Liver (tissue), 9 donors: ENCODE data around the gene SEMA3E. TPM values are rescaled to one million over a fixed set of nuclear protein-coding genes. Genes with fewer than 3 reads are reported as not detected.

Source experiments
- DNase-seq: peaks from one replicate; pipeline ENCODE4 v3.0.0-alpha.2; 2017; ENCODE audit warnings: low spot score
- H3K27ac ChIP-seq, 2 donors: one replicate each; pipeline ENCODE4 v1.7.0; 2013; ENCODE audit warnings: inconsistent platforms in 2 of 2, low read length in 2 of 2, control low read depth in 1 of 2, low read depth in 1 of 2, mild to moderate bottlenecking in 1 of 2
- H3K27me3 ChIP-seq, 4 donors: one replicate each; pipeline versions ENCODE4 v1.6.1 to v1.7.0; 2013; ENCODE audit warnings: low read length in 3 of 4, inconsistent platforms in 1 of 4, mild to moderate bottlenecking in 1 of 4, moderate library complexity in 1 of 4; ENCODE audit not compliant: control insufficient read depth in 4 of 4, insufficient read depth in 4 of 4
- H3K36me3 ChIP-seq, 4 donors: one replicate each; pipeline versions ENCODE4 v1.6.1 to v1.7.0; 2013; ENCODE audit warnings: low read length in 3 of 4, mild to moderate bottlenecking in 3 of 4, low read depth in 1 of 4, moderate library complexity in 1 of 4; ENCODE audit not compliant: control insufficient read depth in 4 of 4, insufficient read depth in 3 of 4
- H3K4me1 ChIP-seq, 4 donors: one replicate each; pipeline versions ENCODE4 v1.6.1 to v1.7.0; 2013; ENCODE audit warnings: low read length in 3 of 4, mild to moderate bottlenecking in 3 of 4, moderate library complexity in 1 of 4; ENCODE audit not compliant: control insufficient read depth in 4 of 4, insufficient read depth in 4 of 4
- H3K4me3 ChIP-seq, 3 donors: one replicate each; pipeline versions ENCODE4 v1.6.1 to v1.7.0; 2013; ENCODE audit warnings: low read length in 3 of 3, control low read depth in 1 of 3, low read depth in 1 of 3, mild to moderate bottlenecking in 1 of 3
- H3K9ac ChIP-seq, 2 donors: one replicate each; pipeline ENCODE4 v1.7.0; 2013; ENCODE audit warnings: low read length in 2 of 2, mild to moderate bottlenecking in 2 of 2, moderate library complexity in 2 of 2, control low read depth in 1 of 2, low read depth in 1 of 2
- H3K9me3 ChIP-seq, 4 donors: one replicate each; pipeline versions ENCODE4 v1.6.1 to v1.7.0; 2013; ENCODE audit warnings: low read length in 3 of 4; ENCODE audit not compliant: control insufficient read depth in 4 of 4
- ATF3 ChIP-seq: IDR thresholded peaks from 2 replicates; pipeline ENCODE4 v1.6.1; 2016; ENCODE audit warnings: antibody characterized with exemption
- EGR1 ChIP-seq, 2 donors: IDR thresholded peaks; 2 replicates each; pipeline ENCODE4 v1.6.1; 2016 to 2018; ENCODE audit warnings: antibody characterized with exemption in 2 of 2, low read depth in 2 of 2
- FOXA1 ChIP-seq: IDR thresholded peaks from 2 replicates; pipeline ENCODE4 v1.6.1; 2016; ENCODE audit warnings: antibody characterized with exemption
- FOXA2 ChIP-seq: IDR thresholded peaks from 2 replicates; pipeline ENCODE4 v1.6.1; 2016; ENCODE audit warnings: antibody characterized with exemption
- HNF4A ChIP-seq, 2 donors: conservative IDR thresholded peaks; 2 replicates each; pipeline ENCODE4 v1.6.1; 2016; ENCODE audit warnings: antibody characterized with exemption in 2 of 2, mild to moderate bottlenecking in 2 of 2
- JUND ChIP-seq, 2 donors: IDR thresholded peaks; 2 replicates each; pipeline ENCODE4 v1.6.1; 2016; ENCODE audit warnings: antibody characterized with exemption in 2 of 2
- REST ChIP-seq: IDR thresholded peaks from 2 replicates; pipeline ENCODE4 v1.6.1; 2016; ENCODE audit warnings: antibody characterized with exemption, mild to moderate bottlenecking
- TAF1 ChIP-seq: conservative IDR thresholded peaks from 2 replicates; pipeline ENCODE4 v1.6.1; 2016; ENCODE audit warnings: antibody characterized with exemption, mild to moderate bottlenecking
- YY1 ChIP-seq: IDR thresholded peaks from 2 replicates; pipeline ENCODE4 v1.6.1; 2016; ENCODE audit warnings: antibody characterized with exemption, mild to moderate bottlenecking
- ZBTB33 ChIP-seq: IDR thresholded peaks from 2 replicates; pipeline ENCODE4 v1.6.1; 2016; ENCODE audit warnings: antibody characterized with exemption
- whole genome bisulfite sequencing: extraction: QIAGEN DNeasy Blood & Tissue Kit; methylation state at CpG from one replicate; pipeline ENCODE4 v1.1.7; 2013; 5-methylcytosine and 5-hydroxymethylcytosine counted together
- polyA plus RNA-seq, 2 donors: library from polyadenylated mRNA; stranded (reverse) in 1 of 2; unstranded in 1 of 2; fragments of 200-250 nt in 1 of 2; fragments of >200 nt in 1 of 2; fragmentation: Nextera tagmentation in 1 of 2; extraction: Ambion mirVana in 1 of 2; gene quantifications; one replicate each; pipeline versions ENCODE4 v1.2.1 to v1.2.3, GENCODE V29; 2013 to 2015
- total RNA-seq, 2 donors: library from RNA; depleted of rRNA; stranded (reverse); fragments of >200 nt; gene quantifications; one replicate each; pipeline ENCODE4 v1.2.3, GENCODE V29; 2014
- donor health status: healthy.
- donor health status: healthy.
- donor health status: healthy.
- donor health status: healthy.
- donor health status: healthy.

Gene SEMA3E
- total and polyA plus RNA-seq, 4 donors, result 0.20 to 1.2 (median 0.59) TPM; not detected in 1

GRCh38 chr7:83574616-83575015, 74.3 kb downstream of the SEMA3E start:
- no peak for TF ChIP-seq ZBTB33
- no peaks in the 10 kb centered on the region for H3K9me3 ChIP-seq
- no peak overlapping the region for H3K9ac ChIP-seq
- no peaks in the 10 kb centered on the region for H3K36me3 ChIP-seq
- no peak overlapping the region for H3K4me3 ChIP-seq
- 78% methylated on average over 1 of the region's 1 CpG for WGBS
- no peaks in the 10 kb centered on the region for H3K4me1 ChIP-seq
- no peak for DNase-seq
- no peaks in the 10 kb centered on the region for H3K27me3 ChIP-seq
- no peak overlapping the region for H3K27ac ChIP-seq

GRCh38 chr7:83562960-83563359, 86.0 kb downstream of the SEMA3E start:
- DNase-seq, result no peak

GRCh38 chr7:83562289-83562688, 86.7 kb downstream of the SEMA3E start:
- no peaks in the 10 kb centered on the region for H3K9me3 ChIP-seq
- 96% methylated on average over 1 of the region's 1 CpG for WGBS
- H3K4me3 ChIP-seq, result no peak overlapping the region
- TF ChIP-seq ATF3, result no peak
- no peak for TF ChIP-seq REST
- TF ChIP-seq YY1, result no peak
- TF ChIP-seq HNF4A (conservative IDR thresholded peaks at IDR 0.05), result no peak
- no peak for TF ChIP-seq EGR1 (IDR thresholded peaks at IDR 0.05; ENCODE audit: low read depth in 2 of 2)
- no peak for TF ChIP-seq JUND (IDR thresholded peaks at IDR 0.05)
- no peak for TF ChIP-seq FOXA2
- TF ChIP-seq TAF1, result no peak
- DNase-seq, result no peak
- no peak overlapping the region for H3K9ac ChIP-seq
- no peak overlapping the region for H3K27ac ChIP-seq
- H3K27me3 ChIP-seq, result no peaks in the 10 kb centered on the region
- no peaks in the 10 kb centered on the region for H3K4me1 ChIP-seq
- H3K36me3 ChIP-seq, result no peaks in the 10 kb centered on the region

More at GRCh38 chr7:83562960-83563359, 86.0 kb downstream of the SEMA3E start:
- no peak overlapping the region for H3K4me3 ChIP-seq
- H3K4me1 ChIP-seq, result no peaks in the 10 kb centered on the region
- H3K27ac ChIP-seq, result no peak overlapping the region
- no peaks in the 10 kb centered on the region for H3K9me3 ChIP-seq
- H3K27me3 ChIP-seq, result no peaks in the 10 kb centered on the region
- H3K9ac ChIP-seq, result no peak overlapping the region
- TF ChIP-seq FOXA2 (no peak), FOXA1 (no peak), TAF1 (no peak)
- H3K36me3 ChIP-seq, result no peaks in the 10 kb centered on the region
- WGBS, result 37% methylated on average over 2 of the region's 2 CpGs
